Raji (cell line): ENCODE data around the gene AANAT.

Experiments used
- POLR2A ChIP-seq: IDR thresholded peaks from 2 replicates; pipeline ENCODE4 v1.6.1; 2011; ENCODE audit warnings: low read depth, low read length, control low read depth; ENCODE audit not compliant: insufficient read depth

AANAT gene

DNA sequence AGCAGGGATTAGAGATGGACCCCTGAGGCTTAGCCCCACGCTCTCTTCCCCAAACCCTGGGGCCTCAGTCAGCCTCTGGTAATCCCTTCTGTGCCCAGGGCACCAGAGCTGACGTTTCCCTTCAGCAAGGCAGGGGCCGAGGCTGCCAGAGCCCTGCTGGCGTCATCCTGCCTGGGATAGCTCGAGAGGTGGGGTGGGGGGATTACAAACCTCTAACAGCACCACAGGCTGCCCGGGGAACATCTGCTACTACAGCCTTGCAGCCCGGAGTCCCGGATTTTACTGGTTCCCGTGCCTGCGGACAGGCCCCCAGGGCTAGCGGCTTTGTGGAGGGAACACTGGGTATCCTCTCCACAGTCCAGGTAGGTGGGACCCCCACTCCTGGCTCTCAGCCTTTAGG is at the start of gene AANAT:
Gene AANAT (plus strand): TSS at position 238 of the 400 bp plus-strand sequence. CDS start 1,144 bp downstream, outside the sequence.
- TF ChIP-seq POLR2A, result no peak

DNA sequence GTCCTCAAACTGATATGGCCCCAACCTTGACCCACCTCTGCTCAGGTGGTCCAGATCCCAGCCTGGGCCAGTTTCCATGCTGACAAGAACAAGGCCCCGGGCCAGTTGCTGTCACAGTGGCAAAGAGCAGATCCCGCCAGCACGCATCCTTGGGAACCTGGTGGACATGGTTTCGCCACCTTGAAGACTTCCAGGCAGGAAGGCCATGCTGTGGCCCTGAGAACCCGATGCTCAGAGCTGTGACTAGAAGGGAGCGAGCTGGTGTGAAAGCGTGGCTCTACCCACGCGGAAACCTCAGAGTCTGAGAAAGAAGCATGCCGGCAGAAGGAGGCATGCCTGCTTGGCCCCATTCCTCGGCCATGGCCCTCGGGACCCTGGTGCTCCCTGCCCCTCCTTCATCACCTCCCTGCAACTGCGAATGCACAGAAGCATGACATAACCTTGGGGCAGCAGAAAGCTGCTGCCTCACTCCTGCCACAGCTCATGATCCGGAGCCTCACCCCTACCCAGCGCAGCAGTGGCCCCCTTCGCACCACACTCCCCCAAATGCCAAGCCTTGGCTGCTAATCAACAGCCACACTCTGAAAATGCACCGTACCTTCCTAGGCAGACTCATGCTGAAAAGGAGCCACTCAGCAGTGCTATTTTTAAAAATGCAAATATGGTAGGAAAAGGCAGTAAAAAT is 47.7 kb upstream of the AANAT start:
- TF ChIP-seq POLR2A, result no peak

DNA sequence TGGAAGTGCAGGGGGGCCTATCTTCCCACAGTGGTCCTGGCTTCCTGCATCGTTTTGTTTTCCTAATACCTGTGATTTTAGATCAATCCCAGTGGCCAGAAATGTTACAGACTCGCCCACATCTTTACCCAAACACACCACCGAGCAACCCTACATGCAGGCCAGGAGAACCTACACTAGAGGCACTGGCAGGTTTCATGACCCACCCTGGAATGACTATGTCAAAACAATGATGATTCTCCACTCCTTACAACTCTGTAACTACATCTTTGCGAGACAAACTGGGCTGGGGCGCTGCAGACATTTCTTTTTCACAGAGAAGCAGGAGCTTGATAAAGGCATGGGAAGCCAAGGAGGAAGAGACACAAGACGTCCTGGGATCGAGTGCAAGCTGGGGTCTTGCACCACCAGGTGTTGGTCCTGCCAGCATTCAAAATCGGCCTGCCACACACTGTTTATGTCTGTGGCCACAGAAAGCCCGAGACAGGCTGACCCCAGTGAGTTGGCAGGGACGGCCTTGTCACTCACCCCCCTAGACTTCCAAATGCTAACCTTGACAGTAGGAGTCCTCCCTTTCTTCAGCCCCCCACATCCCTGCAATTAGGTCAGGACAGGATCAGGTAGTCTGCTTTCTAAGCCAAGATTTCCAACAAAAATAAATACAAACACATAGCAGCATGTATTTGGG is 46.9 kb upstream of the AANAT start:
- TF ChIP-seq POLR2A, result no peak

DNA sequence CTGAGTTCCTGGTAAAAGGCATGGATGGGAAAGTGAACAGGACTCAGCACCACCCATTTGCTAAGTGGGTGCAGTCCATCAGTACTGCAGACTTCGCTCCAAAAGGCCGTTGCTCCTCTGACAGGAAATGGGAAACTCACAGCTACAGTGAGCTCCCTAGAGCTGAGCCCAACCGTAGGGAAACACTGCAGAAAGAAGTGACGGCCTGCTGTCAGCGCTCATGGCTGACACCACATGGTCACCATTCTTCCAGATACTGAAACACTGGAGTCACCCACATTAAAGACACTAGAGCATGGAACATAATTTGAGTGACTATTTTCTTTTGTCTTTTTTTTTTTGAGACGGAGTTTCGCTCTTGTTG is 46.4 kb upstream of the AANAT start:
- no peak for TF ChIP-seq POLR2A

DNA sequence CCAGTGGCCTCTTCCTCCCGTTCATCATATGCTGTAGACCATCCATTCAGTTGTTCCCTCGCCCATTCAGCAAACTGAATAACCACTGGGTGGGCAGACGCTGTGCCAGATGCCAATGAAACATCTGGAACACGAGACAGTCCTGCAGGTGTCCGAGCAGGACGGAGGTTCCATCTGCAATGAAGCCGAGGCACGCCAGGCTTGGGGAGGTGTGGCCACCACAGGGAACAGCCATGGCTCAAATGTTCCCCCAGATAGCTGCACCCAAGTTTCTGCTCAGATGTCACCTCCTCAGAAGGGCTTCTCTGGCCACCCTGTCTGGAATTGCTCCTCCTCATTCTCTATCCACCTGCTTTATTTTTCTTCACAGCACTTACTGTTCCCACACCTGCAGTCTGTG is 45.0 kb upstream of the AANAT start:
- TF ChIP-seq POLR2A, result no peak

DNA sequence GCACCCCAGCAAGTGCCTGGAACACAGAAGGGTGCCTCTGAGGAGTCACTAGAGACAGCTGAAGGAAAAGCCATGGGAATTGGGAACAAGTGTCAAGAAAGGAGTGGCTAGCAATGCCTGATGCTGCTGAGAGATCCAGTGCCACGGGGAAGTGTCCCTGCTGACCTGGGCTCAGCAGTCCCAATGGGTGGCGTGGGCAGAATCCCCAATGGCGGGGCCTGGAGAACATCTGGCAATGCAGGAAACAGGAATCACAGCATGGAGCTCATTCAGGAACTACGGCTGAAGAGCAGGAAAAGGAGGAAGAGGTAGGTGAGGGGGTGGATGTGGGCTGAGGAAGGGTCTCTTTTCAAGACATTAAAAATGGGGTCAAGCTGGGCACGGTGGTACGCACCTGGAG is 44.5 kb upstream of the AANAT start:
- TF ChIP-seq POLR2A, result no peak

DNA sequence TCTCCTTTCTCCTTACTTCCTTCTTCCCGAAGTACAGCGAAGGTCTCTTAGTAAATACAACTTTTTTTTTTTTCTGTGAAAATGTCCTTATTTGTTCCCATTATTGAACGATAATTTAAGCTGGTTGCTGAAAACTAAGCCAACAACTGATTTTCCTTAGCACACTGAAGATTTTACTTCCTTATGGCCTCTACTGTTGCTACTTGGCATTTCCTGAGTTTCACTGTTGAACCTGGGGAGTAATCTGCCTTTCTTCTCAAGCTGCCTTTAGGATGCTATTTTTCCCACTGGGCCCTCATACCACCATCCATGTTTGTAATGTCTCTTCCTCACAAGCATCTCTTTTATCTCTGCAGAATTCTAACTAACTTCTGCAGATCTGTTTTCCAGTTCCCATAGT is 40.5 kb upstream of the AANAT start:
- no peak for TF ChIP-seq POLR2A

DNA sequence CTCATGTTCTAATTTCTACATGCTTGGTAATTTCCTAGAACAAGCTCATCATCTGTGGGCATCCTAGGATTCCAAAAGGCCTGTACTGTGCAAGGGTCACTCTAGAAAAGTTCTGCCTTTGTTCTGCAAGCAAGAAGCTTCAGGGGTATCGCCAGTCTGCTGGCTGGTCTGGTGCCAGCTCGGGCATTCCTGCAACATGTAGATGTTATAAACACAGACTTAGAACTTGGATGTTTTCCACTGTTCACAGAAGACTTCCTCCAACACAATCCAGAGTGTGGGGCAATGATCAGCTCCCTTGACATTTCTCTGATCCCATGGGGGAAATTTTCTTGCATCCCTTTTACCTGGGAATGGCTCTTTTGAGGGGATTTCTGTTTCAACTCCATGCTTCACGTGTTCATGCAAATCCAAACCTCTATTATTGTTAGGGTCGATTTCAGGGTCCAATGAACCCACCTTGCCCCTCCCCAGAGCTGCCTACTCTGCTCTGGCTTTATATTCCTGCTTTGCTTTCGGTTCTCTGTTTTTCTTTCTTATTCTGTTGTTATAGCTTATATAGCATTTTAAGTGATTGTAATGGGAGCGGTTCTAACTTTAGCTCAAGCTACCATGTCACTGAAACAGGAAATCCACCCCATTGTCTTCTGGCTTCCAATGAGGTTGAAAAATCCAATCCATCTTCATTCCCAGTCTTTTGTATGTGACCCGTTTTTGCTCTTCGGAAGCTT is 39.7 kb upstream of the AANAT start:
- no peak for TF ChIP-seq POLR2A

DNA sequence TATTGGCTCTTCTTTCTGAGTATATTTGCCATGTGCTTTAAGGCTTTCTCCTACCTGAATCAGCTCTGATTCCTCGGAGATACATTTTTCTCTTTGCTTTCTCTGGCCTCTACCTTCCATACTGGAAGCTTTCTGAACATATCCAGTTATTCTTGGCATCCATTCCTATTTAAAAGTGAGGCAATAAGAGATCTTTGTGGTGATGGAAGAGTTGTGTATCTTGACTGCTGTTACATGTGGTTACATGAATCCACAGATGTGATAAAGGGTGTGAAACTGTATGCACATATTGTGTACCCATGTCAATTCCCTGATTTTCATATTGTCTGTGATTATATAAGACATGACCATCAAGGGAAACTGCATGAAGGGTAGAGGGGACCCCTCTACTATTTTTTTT is 38.9 kb upstream of the AANAT start:
- no peak for TF ChIP-seq POLR2A

DNA sequence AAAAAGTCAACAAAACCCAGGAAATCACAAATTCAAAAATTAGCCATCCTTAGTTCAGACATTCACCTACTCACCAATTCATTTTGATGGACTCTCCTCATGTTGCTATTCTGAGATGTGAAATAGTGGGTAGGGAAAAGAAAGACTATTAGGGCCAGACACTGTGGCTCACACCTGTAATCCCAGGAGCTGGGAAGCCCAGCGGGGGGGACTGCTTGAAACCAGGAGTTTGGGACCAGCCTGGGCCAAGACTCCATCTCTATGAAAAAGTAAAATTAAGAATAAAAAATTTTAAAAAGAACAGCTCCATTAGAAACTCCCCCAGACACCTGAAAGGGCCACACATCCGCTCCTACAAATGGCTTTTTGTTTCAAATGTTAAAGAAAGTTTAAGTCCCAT is 35.9 kb upstream of the AANAT start:
- TF ChIP-seq POLR2A, result no peak

DNA sequence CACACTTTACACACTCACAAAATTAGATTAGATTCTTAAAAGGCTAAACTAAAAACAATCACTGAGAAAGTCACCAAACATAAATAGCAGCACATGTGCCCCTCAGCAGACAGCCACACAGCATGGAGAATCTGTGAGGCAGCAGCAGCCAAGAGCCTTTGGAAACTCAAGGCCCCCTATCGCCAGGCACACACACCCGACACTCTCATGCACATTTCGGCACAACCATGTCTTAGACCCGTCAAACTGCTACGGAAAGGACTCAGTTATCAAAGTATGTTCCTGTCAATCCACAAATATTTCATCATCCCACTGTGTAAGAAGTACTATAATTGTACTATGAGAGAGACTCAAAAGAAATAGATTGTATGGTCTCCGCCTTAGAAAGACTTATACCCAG is 35.4 kb upstream of the AANAT start:
- TF ChIP-seq POLR2A, result no peak

DNA sequence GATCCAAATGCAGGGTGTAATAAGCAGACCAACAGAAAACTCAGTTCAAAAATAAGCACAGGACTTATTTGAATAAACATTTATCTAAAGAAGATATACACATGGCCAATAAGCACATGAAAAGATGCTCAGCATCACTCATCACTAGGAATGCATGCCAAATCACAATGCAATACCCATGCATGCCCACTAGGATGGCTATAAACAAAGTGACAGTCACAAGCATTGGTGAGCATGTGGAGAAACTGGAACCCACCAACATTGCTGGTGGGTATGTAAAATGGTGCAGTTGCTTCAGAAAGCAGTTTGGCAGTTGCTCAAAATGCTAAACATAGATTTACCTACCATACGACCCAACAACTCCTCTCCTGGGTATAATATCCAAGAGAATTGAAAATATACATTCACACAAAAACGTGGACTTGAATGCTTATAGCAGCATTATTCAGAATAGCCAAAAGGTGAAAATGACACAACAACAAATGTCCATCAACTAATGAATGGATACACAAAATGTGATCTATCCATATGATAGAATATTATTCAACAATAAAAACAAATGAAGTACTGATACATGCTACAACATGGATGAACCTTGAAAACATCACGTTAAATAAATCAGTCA is 34.6 kb upstream of the AANAT start:
- TF ChIP-seq POLR2A, result no peak

DNA sequence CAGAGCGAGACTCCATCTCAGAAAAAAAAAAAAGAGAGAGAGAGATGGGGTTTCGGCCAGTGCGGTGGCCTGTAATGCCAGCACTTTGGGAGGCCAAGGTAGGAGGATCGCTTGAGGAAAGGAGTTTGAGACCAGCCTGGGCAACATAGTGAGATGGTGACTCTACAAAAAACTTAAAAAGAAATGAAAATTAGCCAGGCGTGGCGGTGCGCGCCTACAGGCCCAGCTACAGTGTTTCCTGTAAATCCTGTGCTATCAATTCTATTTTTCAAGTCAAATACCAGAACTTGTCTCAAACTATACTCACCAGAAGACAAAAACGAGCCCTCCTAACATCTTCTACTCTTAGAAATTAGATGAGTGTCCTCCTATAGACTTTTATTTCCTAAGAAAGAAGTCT is 33.7 kb upstream of the AANAT start:
- no peak for TF ChIP-seq POLR2A

DNA sequence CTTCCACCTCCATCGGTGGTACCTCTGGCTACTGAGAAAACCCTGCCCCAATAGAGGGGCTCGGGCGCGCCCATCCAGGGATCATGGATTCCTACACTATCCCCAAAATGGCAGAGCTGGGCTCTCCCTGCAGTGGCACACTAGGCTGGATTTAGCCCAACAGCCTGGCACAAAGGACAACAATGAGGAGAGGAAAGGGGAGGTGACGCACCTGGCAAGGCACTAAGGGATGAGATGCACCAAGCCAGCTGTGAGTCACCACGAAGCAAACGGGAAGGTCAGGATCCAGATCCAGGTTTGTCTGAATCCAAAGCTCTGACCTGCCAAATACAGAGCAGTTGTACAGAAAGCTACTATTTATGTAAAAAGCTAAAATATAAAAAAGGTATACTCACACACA is 32.5 kb upstream of the AANAT start:
- no peak for TF ChIP-seq POLR2A

DNA sequence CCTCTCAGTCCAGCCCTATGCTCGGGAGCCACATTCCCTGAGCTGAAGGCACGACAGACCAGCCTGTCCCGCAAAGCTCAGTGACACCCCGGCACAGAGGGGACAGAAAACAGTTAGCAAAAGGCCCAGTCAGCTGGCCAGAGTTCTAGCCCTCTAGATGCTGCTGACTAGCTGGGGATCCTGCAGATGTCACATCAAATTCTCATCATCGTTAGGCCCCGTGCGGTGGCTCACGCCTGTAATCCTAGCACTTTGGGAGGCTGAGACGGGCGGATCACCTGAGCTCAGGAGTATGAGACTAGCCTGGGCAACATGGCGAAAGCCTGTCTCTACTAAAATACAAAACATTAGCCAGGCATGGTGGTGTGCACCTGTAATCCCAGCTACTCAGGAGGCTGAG is 31.7 kb upstream of the AANAT start:
- TF ChIP-seq POLR2A, result no peak

DNA sequence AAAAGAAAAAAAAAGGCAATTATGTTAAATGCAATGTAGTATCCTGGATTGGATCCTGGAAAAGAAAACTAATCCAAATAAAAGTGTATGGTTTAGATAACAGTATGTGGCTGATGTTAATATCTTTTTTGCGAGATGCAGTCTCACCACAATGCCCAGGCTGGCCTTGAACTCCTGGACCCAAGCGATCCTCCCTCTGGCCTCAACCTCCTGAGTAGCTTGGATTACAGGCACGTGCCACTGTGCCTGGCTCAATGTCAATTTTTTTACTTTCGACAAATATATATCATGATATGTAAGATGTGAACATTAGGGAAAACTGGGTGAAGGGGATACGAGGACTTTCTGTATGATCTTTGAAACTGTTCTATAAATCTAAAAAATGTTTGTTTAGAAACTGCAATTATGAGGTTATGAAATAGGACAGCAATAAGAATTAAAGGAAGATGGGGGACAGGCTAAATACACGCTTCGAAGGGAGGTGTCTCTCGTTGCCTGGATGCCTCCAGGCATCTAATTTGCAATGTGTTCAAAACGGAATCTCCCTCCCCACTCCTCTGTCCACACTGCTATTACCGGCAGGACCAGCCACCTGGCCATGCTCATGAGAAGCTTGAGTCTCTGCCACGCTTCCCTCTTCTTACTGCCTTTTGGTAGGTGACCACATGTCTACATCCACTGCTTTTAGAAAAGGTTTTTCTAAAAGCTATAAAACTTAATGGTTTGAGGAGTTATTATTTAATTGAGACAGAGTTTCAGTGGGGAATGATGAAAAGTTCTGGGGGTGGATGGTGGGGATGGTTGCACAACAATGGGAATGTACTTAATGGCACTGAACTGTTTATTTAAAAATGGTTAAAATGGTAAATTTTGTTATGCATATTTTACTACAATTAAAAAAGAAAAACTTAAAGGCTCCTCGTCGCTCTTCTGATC is 29.7 kb upstream of the AANAT start:
- no peak for TF ChIP-seq POLR2A
